ENCODE results near the gene OSBPL8.
A peak's percentile ranks its signal among the peaks of the same experiment; 100 is the strongest.
"Not testable (repeated sequence)": the region's sequence is repeated elsewhere in the genome, so short reads cannot be mapped to it uniquely, and the experiment has no call there.

The OSBPL8 gene

GRCh38 chr12:76520348-76520747, 39.2 kb downstream of the OSBPL8 start:
- H3K36me3 Mint-ChIP-seq (ENCODE audit: low read depth), result peaks cover 53% of the 10 kb centered on the region
- H3K9me3 Mint-ChIP-seq, result peaks cover 21% of the 10 kb centered on the region
- H3K4me3 Mint-ChIP-seq, result no peak overlapping the region
- H3K27ac Mint-ChIP-seq, result no peak overlapping the region
- no peaks in the 10 kb centered on the region for H3K27me3 Mint-ChIP-seq (ENCODE audit: low read depth)
- peaks cover 33% of the 10 kb centered on the region for H3K4me1 Mint-ChIP-seq (ENCODE audit: low read depth)

GRCh38 chr12:76519538-76519937, 40.0 kb downstream of the OSBPL8 start:
- no peaks in the 10 kb centered on the region for H3K27me3 Mint-ChIP-seq (ENCODE audit: low read depth)
- peak overlapping the region; percentile 24 for H3K4me3 Mint-ChIP-seq
- peak overlapping the region; percentile 9 for H3K27ac Mint-ChIP-seq
- H3K4me1 Mint-ChIP-seq (ENCODE audit: low read depth), result peaks cover 32% of the 10 kb centered on the region
- peaks cover 24% of the 10 kb centered on the region for H3K9me3 Mint-ChIP-seq
- peaks cover 62% of the 10 kb centered on the region for H3K36me3 Mint-ChIP-seq (ENCODE audit: low read depth)

- Mint-ChIP-seq H3K4me3 (no peak overlapping the region), H3K36me3 (ENCODE audit: low read depth) (peaks cover 61% of the 10 kb centered on the region), H3K27ac (peak overlapping the region; percentile 9), H3K9me3 (peaks cover 29% of the 10 kb centered on the region), H3K4me1 (ENCODE audit: low read depth) (peaks cover 31% of the 10 kb centered on the region), H3K27me3 (ENCODE audit: low read depth) (no peaks in the 10 kb centered on the region)
These were observed 40.9 kb downstream of the OSBPL8 start for GRCh38 chr12:76518699-76519098.

- no peak overlapping the region for H3K4me3 Mint-ChIP-seq
- peaks cover 48% of the 10 kb centered on the region for H3K36me3 Mint-ChIP-seq (ENCODE audit: low read depth)
- H3K4me1 Mint-ChIP-seq (ENCODE audit: low read depth), result peaks cover 21% of the 10 kb centered on the region
These were observed 44.3 kb downstream of the OSBPL8 start for GRCh38 chr12:76515271-76515670.

GRCh38 chr12:76511116-76511716, 48.4 kb downstream of the OSBPL8 start:
- not testable (repeated sequence) for H3K27ac Mint-ChIP-seq; H3K4me1 Mint-ChIP-seq (ENCODE audit: low read depth); H3K4me3 Mint-ChIP-seq; H3K27me3 Mint-ChIP-seq (ENCODE audit: low read depth)
- H3K36me3 Mint-ChIP-seq (ENCODE audit: low read depth), result peaks cover 25% of the 10 kb centered on the region
- peaks cover 22% of the 10 kb centered on the region for H3K9me3 Mint-ChIP-seq

More at GRCh38 chr12:76515271-76515670, 44.3 kb downstream of the OSBPL8 start:
- Mint-ChIP-seq H3K27me3 (ENCODE audit: low read depth) (no peaks in the 10 kb centered on the region), H3K9me3 (peaks cover 31% of the 10 kb centered on the region), H3K27ac (no peak overlapping the region)

- no peaks in the 10 kb centered on the region for H3K27me3 Mint-ChIP-seq (ENCODE audit: low read depth)
- peaks cover 20% of the 10 kb centered on the region for H3K36me3 Mint-ChIP-seq (ENCODE audit: low read depth)
- H3K4me3 Mint-ChIP-seq, result no peak overlapping the region
- no peak overlapping the region for H3K27ac Mint-ChIP-seq
- peaks cover 2% of the 10 kb centered on the region for H3K4me1 Mint-ChIP-seq (ENCODE audit: low read depth)
- H3K9me3 Mint-ChIP-seq, result peaks cover 11% of the 10 kb centered on the region
These were observed 51.2 kb downstream of the OSBPL8 start for GRCh38 chr12:76508128-76508980.

GRCh38 chr12:76506149-76506548, 53.4 kb downstream of the OSBPL8 start:
- Mint-ChIP-seq H3K27me3 (ENCODE audit: low read depth) (no peaks in the 10 kb centered on the region), H3K36me3 (ENCODE audit: low read depth) (peaks cover 25% of the 10 kb centered on the region), H3K27ac (no peak overlapping the region), H3K4me3 (no peak overlapping the region), H3K4me1 (ENCODE audit: low read depth) (no peaks in the 10 kb centered on the region), H3K9me3 (no peaks in the 10 kb centered on the region)

- H3K27me3 Mint-ChIP-seq (ENCODE audit: low read depth), result no peaks in the 10 kb centered on the region
- H3K9me3 Mint-ChIP-seq, result no peaks in the 10 kb centered on the region
- H3K4me3 Mint-ChIP-seq, result no peak overlapping the region
- H3K27ac Mint-ChIP-seq, result no peak overlapping the region
- peaks cover 26% of the 10 kb centered on the region for H3K36me3 Mint-ChIP-seq (ENCODE audit: low read depth)
- H3K4me1 Mint-ChIP-seq (ENCODE audit: low read depth), result no peaks in the 10 kb centered on the region
These were observed 54.5 kb downstream of the OSBPL8 start for GRCh38 chr12:76505050-76505449.

- no peaks in the 10 kb centered on the region for H3K9me3 Mint-ChIP-seq
- no peak overlapping the region for H3K4me3 Mint-ChIP-seq
- H3K27me3 Mint-ChIP-seq (ENCODE audit: low read depth), result no peaks in the 10 kb centered on the region
- H3K36me3 Mint-ChIP-seq (ENCODE audit: low read depth), result peaks cover 26% of the 10 kb centered on the region
- no peak overlapping the region for H3K27ac Mint-ChIP-seq
- no peaks in the 10 kb centered on the region for H3K4me1 Mint-ChIP-seq (ENCODE audit: low read depth)
These were observed 55.0 kb downstream of the OSBPL8 start for GRCh38 chr12:76504606-76505005.

GRCh38 chr12:76503957-76504356, 55.6 kb downstream of the OSBPL8 start:
- no peaks in the 10 kb centered on the region for H3K9me3 Mint-ChIP-seq
- H3K4me3 Mint-ChIP-seq, result no peak overlapping the region
- H3K27ac Mint-ChIP-seq, result no peak overlapping the region
- H3K4me1 Mint-ChIP-seq (ENCODE audit: low read depth), result no peaks in the 10 kb centered on the region
- H3K27me3 Mint-ChIP-seq (ENCODE audit: low read depth), result no peaks in the 10 kb centered on the region
- peaks cover 26% of the 10 kb centered on the region for H3K36me3 Mint-ChIP-seq (ENCODE audit: low read depth)

- Mint-ChIP-seq H3K27ac (no peak overlapping the region), H3K36me3 (ENCODE audit: low read depth) (peaks cover 29% of the 10 kb centered on the region), H3K9me3 (no peaks in the 10 kb centered on the region), H3K4me1 (ENCODE audit: low read depth) (peaks cover 2% of the 10 kb centered on the region), H3K27me3 (ENCODE audit: low read depth) (no peaks in the 10 kb centered on the region), H3K4me3 (no peak overlapping the region)
These were observed 58.2 kb downstream of the OSBPL8 start for GRCh38 chr12:76501390-76501789.

- H3K27me3 Mint-ChIP-seq (ENCODE audit: low read depth); H3K4me1 Mint-ChIP-seq (ENCODE audit: low read depth); H3K4me3 Mint-ChIP-seq; H3K27ac Mint-ChIP-seq: not testable (repeated sequence)
- H3K36me3 Mint-ChIP-seq (ENCODE audit: low read depth), result peaks cover 30% of the 10 kb centered on the region
- H3K9me3 Mint-ChIP-seq, result peaks cover 12% of the 10 kb centered on the region
These were observed 60.4 kb downstream of the OSBPL8 start for GRCh38 chr12:76499136-76499535.

- Mint-ChIP-seq H3K36me3 (ENCODE audit: low read depth) (peaks cover 26% of the 10 kb centered on the region), H3K9me3 (peaks cover 25% of the 10 kb centered on the region), H3K4me1 (ENCODE audit: low read depth) (peaks cover 2% of the 10 kb centered on the region), H3K4me3 (no peak overlapping the region), H3K27ac (no peak overlapping the region), H3K27me3 (ENCODE audit: low read depth) (no peaks in the 10 kb centered on the region)
These were observed 64.0 kb downstream of the OSBPL8 start for GRCh38 chr12:76495556-76495955.

- no peak overlapping the region for H3K27ac Mint-ChIP-seq
- H3K4me3 Mint-ChIP-seq, result no peak overlapping the region
- H3K36me3 Mint-ChIP-seq (ENCODE audit: low read depth), result peaks cover 35% of the 10 kb centered on the region
- H3K9me3 Mint-ChIP-seq, result peaks cover 25% of the 10 kb centered on the region
- H3K4me1 Mint-ChIP-seq (ENCODE audit: low read depth), result no peaks in the 10 kb centered on the region
- no peaks in the 10 kb centered on the region for H3K27me3 Mint-ChIP-seq (ENCODE audit: low read depth)
These were observed 68.3 kb downstream of the OSBPL8 start for GRCh38 chr12:76491292-76491691.

- Mint-ChIP-seq H3K36me3 (ENCODE audit: low read depth) (peaks cover 34% of the 10 kb centered on the region), H3K4me1 (ENCODE audit: low read depth) (no peaks in the 10 kb centered on the region), H3K27me3 (ENCODE audit: low read depth) (no peaks in the 10 kb centered on the region), H3K27ac (no peak overlapping the region), H3K4me3 (no peak overlapping the region), H3K9me3 (peaks cover 21% of the 10 kb centered on the region)
These were observed 68.8 kb downstream of the OSBPL8 start for GRCh38 chr12:76490763-76491162.
